ENCODE data around the gene GFOD2. TPM values are rescaled to one million over a fixed set of nuclear protein-coding genes. Genes with fewer than 3 reads are reported as not detected.

GFOD2 gene
- total and polyA plus RNA-seq, 2 of the 13 experiments (the other 11 are each of a cell fraction or from before 2014, with no cell fraction given) = 11.1 to 17.2 TPM

GRCh38 chr16:67666032-67666551 lies 53.0 kb downstream of the GFOD2 start (continued):
- no peak for TF ChIP-seq USF2 (IDR thresholded peaks at IDR 0.05; ENCODE audit: low read depth, low read length)
- no peak; the same call in 1 of the 2 replicates for TF ChIP-seq USF2 (CRISPR knock-in tag; IDR thresholded peaks at IDR 0.05; ENCODE audit: borderline replicate concordance)
- no peak; the same call in 1 of the 2 replicates for TF ChIP-seq ZNF543 (CRISPR knock-in tag; IDR thresholded peaks at IDR 0.05)
- no peak for TF ChIP-seq PLRG1 (conservative IDR thresholded peaks at IDR 0.05)
- TF ChIP-seq HOMEZ (CRISPR knock-in tag; IDR thresholded peaks at IDR 0.05; ENCODE audit: low read depth) = no peak
- no peak for TF ChIP-seq TBP (CRISPR knock-in tag; IDR thresholded peaks at IDR 0.05)
- 0 out of 2 replicates have a peak, but pooled peaks have one; percentile 38 for TF ChIP-seq ZNF569 (CRISPR knock-in tag; IDR thresholded peaks at IDR 0.05; ENCODE audit: borderline replicate concordance)
- no peak for TF ChIP-seq ARID3A (IDR thresholded peaks at IDR 0.05; ENCODE audit: low read depth, low read length)
- TF ChIP-seq ZNF101 (CRISPR knock-in tag; IDR thresholded peaks at IDR 0.05; ENCODE audit: borderline replicate concordance, low read depth) = no peak
- no peak for TF ChIP-seq SAFB2 (CRISPR knock-in tag; IDR thresholded peaks at IDR 0.05; ENCODE audit: borderline replicate concordance, low read depth)
- TF ChIP-seq HBP1 (CRISPR knock-in tag; IDR thresholded peaks at IDR 0.05; ENCODE audit: low read depth) = no peak
- TF ChIP-seq REL (CRISPR knock-in tag; conservative IDR thresholded peaks at IDR 0.05) = no peak
- TF ChIP-seq PBX2 (CRISPR knock-in tag; IDR thresholded peaks at IDR 0.05) = no peak
- no peak for TF ChIP-seq ZSCAN12 (CRISPR knock-in tag; IDR thresholded peaks at IDR 0.05)
- TF ChIP-seq ATF6 (CRISPR knock-in tag; conservative IDR thresholded peaks at IDR 0.05) = no peak
- no peak for TF ChIP-seq ZNF704 (CRISPR knock-in tag; IDR thresholded peaks at IDR 0.05; ENCODE audit: borderline replicate concordance)
- TF ChIP-seq PHB2 (IDR thresholded peaks at IDR 0.05; ENCODE audit: partially characterized antibody) = no peak
